Activated T-cell treated with anti-CD3 and anti-CD28 coated beads, Interleukin-2, amount 50 U/mL, for 24 hours (primary cell): ENCODE measurements around the gene PARK7.

ENCODE experiments used
- DNase-seq: peaks from one replicate; pipeline ENCODE4 v3.0.0-alpha.2; 2020
- H3K27ac Mint-ChIP-seq: 2 replicates; pipeline ENCODE4 v1.8.0; 2020; ENCODE audit warnings: mild to moderate bottlenecking, mixed read lengths
- H3K27me3 Mint-ChIP-seq: 2 replicates; pipeline ENCODE4 v1.8.0; 2020; ENCODE audit warnings: mixed read lengths
- H3K36me3 Mint-ChIP-seq: 2 replicates; pipeline ENCODE4 v1.8.0; 2020; ENCODE audit warnings: low read depth, mixed read lengths
- H3K4me1 Mint-ChIP-seq: 2 replicates; pipeline ENCODE4 v1.8.0; 2020; ENCODE audit warnings: low read depth, mixed read lengths
- H3K4me3 Mint-ChIP-seq: 2 replicates; pipeline ENCODE4 v1.8.0; 2020; ENCODE audit warnings: mild to moderate bottlenecking, moderate library complexity, mixed read lengths
- H3K9me3 Mint-ChIP-seq: 2 replicates; pipeline ENCODE4 v1.8.0; 2020; ENCODE audit warnings: mixed read lengths

PARK7 gene

DNA sequence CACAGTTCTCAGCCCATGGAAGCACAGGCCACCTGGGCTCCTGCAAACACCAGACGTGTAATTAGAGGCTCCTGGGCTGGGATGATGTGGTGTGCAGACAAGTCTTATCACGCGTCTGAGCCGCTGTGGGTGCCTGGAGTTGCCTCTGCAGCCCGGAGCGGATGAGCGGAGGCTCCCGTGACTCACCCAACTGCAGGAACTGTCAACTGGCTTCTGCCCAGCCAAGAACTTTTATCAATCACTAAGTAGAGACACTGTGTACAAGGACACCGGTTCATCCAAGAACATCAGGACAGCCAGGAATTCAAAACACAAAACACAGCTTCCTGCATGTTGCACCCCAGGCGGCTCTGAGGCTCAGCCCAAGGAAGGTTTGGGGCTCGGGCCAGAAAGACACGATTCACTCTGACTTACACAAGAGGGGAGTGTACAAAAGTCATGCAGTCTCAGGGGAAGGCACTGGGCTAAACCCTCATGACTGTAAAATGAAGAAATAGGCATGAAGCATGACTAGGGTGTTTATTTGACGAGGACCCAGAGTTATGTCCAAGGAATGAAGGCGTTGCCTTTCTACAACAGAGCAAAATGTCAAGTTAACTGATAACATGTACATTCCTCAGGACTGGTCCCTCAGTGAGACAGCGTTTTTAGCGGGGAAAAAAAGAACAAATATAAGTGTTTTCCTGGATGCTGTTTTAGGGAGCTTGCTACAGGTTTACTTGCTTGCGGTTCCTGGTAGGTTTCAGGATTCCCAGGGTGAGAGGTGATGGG lies 43.5 kb downstream of the PARK7 start:
- DNase-seq = no peak
- no peaks in the 10 kb centered on the region for H3K27me3 Mint-ChIP-seq

DNA sequence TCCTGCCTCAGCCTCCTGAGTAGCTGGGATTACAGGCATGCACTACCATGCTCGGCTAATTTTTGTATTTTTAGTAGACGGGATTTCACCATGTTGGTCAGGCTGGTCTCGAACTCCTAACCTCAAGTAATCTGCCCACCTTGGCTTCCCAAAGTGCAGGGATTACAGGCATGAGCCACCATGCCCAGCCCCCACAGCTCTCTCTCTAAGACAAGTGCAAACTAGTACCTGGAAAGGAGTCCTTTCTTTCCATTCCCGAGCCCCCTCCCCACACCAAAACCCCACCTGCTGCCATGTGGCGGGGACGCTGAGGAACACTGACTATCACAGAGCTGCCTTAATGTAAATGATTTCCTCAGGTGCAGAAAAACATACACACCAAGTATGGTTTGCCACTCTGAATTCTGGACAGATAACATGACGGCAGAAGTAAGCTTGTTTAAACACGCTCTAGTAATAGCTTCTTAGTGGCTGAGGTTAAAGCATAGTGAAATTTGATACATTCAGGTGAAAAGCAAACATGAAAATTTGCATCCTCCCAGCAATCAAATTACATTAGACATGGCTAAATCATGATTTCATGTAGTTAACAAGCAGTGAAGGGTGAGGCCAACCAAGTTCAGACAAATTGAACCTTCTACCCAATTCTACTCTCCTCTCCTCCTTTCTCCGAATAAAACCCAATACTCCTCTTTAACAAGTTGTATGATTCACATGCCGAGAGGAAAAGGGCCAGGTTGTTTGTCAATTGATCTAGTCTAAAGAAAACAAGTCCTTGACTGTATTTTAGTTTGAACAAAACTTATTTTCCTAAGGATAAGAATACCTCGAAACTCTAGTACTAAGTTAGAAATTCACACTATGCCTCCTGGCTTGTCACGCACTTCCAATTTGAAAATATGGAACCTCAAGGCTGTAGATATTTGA lies 44.8 kb downstream of the PARK7 start:
- DNase-seq = no peak
- H3K27ac Mint-ChIP-seq = no peak overlapping the region
- peaks cover 37% of the 10 kb centered on the region for H3K36me3 Mint-ChIP-seq
- no peak overlapping the region for H3K4me3 Mint-ChIP-seq
- H3K9me3 Mint-ChIP-seq = no peaks in the 10 kb centered on the region
- no peaks in the 10 kb centered on the region for H3K4me1 Mint-ChIP-seq
- no peaks in the 10 kb centered on the region for H3K27me3 Mint-ChIP-seq

More for the DNA sequence above, 43.5 kb downstream of the PARK7 start:
- Mint-ChIP-seq H3K27ac (no peak overlapping the region), H3K36me3 (peaks cover 45% of the 10 kb centered on the region), H3K9me3 (no peaks in the 10 kb centered on the region), H3K4me3 (no peak overlapping the region), H3K4me1 (no peaks in the 10 kb centered on the region)

DNA sequence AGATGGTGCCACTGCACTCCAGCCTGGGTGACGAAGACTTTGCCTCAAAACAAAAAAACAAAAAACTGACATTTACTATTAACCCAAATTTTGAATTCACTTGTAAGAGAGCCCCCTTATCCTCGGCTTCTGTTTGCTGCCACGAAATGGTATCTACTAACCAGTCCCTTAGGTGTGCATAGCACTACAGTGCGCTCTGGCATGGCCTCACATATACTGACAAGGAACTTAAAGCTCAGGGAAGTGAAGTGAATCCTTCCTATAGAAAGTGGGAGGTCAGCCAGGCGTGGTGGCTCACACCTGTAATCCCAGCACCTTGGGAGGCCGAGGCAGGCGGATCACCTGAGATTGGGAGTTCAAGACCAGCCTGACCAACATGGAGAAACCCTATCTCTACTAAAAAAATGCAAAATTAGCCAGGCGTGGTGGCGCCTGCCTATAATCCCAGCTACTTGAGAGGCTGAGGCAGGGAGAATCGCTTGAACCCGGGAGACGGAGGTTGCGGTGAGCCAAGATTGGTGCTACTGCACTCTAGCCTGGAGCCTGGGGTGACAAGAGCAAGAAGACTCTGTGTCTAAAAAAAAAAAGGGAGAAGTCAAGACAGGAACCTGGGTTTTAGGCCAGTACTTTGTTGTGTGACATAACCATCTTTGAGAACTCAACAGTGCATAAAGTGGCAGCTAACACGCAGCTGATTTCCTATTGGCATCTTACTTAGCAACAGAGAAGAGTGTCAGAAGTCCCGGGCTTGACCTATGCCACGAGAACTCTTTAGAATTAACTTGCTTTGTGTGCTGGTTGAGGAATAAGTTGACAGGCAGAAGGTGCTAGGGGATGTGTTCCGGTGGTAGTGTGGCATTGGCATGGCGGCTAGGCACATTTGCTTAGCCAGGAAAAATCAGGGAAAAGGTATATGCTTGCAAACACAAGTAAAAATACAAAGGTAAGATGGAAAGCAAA lies 47.8 kb downstream of the PARK7 start:
- no peak for DNase-seq
- no peaks in the 10 kb centered on the region for H3K4me1 Mint-ChIP-seq
- peaks cover 18% of the 10 kb centered on the region for H3K36me3 Mint-ChIP-seq
- H3K4me3 Mint-ChIP-seq = no peak overlapping the region
- H3K27ac Mint-ChIP-seq = no peak overlapping the region
- no peaks in the 10 kb centered on the region for H3K9me3 Mint-ChIP-seq
- no peaks in the 10 kb centered on the region for H3K27me3 Mint-ChIP-seq

DNA sequence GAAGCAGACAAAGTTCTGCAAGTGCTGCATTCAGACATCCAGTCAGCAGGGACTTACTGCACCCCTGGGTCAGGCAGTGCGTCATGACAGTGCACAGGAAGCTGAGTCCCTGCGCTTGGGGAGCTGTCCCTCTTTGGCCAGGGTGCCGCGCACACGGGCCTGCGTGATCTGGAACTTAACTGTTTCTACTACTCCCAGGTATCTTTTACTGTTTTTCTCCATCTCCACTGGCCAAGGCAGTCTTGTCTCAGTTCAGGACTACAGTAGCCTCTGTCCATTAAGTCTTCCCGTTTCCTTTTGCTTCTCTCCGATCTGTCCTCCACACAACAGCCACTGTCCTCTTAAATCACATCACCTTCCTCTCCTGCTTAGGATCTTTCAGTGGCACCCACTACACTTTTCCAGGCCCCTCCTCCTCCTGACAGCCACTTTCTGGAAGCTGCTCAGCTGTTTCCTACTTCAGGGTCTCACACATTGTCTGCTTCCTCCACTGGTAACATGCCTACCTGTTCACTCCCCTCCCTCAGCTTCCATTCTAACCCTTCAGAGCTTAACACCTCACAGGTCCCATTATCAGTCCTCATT lies 48.7 kb downstream of the PARK7 start:
- peaks cover 1% of the 10 kb centered on the region for H3K27me3 Mint-ChIP-seq
- peaks cover 10% of the 10 kb centered on the region for H3K36me3 Mint-ChIP-seq
- H3K4me1 Mint-ChIP-seq = peaks cover 1% of the 10 kb centered on the region
- DNase-seq = no peak
- H3K9me3 Mint-ChIP-seq = no peaks in the 10 kb centered on the region
- H3K4me3 Mint-ChIP-seq = no peak overlapping the region
- H3K27ac Mint-ChIP-seq = no peak overlapping the region

DNA sequence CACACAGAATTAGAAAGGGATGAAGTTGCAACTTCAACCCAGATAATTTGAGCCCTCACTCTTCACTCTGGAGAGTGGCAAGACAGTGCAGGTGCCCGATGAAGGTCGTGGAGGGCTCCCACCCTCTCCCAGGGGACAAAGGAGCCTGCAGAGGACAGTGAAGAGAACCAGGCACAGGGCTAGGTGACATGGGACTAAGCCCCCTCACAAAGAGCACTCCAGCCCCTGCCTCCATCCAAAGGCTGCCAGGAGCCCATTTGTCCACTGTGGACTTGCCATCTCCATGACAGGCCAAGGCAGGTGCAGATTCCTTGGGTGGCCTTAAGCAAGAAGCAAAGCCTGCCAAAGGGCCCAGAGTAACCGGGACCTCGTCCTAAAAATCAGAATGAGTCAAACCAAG lies 49.5 kb downstream of the PARK7 start:
- Mint-ChIP-seq H3K36me3 (peaks cover 6% of the 10 kb centered on the region), H3K9me3 (no peaks in the 10 kb centered on the region), H3K4me3 (no peak overlapping the region), H3K27ac (no peak overlapping the region), H3K27me3 (peaks cover 8% of the 10 kb centered on the region), H3K4me1 (peaks cover 1% of the 10 kb centered on the region)
- DNase-seq = no peak

DNA sequence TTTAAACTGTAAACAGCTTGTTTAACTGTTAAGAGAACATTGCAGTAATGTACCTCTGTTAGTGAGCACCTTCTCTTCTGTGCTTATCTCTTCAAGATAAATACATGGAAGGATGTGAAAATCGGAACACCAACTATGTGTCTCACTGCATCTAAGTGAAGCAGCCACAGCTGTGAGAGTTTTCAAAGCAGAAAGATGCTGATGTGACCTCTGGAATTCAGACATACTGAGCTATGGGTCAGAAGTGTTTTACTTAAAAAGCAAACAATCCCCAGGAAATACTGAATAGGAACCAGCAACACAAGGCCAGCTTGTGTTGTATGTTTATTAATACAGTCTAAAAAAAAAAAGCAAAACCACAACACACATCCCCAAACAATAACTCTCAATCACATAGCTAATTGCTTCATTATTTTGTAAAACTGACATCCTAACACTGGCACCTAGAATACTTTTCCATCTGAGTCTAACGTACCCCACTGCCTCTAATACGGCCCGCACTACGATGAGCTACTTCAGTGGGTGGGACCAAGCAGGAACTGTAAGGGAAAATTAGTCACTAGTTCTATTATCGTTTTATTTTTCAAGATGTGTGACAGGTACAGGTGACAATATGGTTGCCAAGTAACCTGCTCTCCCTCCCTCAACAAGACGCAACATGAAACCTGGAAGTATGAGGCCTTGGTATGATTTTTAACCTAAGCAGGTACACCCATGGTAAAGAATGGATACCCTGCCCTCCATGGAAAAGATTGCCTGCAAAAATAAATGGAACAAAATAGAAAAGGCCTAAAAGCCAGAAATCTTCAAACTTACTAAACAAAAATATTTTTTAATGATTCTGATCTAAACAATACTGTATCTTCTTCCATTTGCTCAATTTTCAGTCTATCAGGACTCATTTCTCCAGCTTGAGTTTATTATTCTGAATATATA lies 50.7 kb downstream of the PARK7 start:
- H3K27ac Mint-ChIP-seq = no peak overlapping the region
- H3K36me3 Mint-ChIP-seq = peaks cover 2% of the 10 kb centered on the region
- H3K9me3 Mint-ChIP-seq = no peaks in the 10 kb centered on the region
- no peak for DNase-seq
- H3K4me1 Mint-ChIP-seq = peaks cover 1% of the 10 kb centered on the region
- no peak overlapping the region for H3K4me3 Mint-ChIP-seq
- peaks cover 15% of the 10 kb centered on the region for H3K27me3 Mint-ChIP-seq

DNA sequence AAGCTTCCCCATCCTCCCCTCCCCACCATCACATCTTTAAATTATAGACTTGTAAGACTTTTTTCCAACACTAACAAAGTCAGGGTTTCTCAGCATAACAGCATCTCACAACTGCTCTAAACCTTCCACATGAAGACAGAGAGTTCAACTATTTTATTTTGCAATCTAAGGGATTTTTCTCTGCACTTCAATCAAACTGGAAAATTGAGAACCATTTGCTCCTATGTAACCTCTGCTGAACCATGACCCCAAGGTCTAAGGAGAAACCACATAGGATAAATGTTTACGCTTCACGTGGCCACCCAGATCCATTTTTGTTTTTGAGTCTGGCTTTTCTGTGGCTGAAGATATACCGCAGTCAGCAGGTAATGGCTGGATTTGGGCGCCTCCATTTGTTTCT lies 51.4 kb downstream of the PARK7 start:
- no peak for DNase-seq
- H3K27me3 Mint-ChIP-seq = peaks cover 20% of the 10 kb centered on the region
- peaks cover 2% of the 10 kb centered on the region for H3K36me3 Mint-ChIP-seq
- H3K27ac Mint-ChIP-seq = no peak overlapping the region
- H3K9me3 Mint-ChIP-seq = no peaks in the 10 kb centered on the region
- peaks cover 1% of the 10 kb centered on the region for H3K4me1 Mint-ChIP-seq
- H3K4me3 Mint-ChIP-seq = no peak overlapping the region

DNA sequence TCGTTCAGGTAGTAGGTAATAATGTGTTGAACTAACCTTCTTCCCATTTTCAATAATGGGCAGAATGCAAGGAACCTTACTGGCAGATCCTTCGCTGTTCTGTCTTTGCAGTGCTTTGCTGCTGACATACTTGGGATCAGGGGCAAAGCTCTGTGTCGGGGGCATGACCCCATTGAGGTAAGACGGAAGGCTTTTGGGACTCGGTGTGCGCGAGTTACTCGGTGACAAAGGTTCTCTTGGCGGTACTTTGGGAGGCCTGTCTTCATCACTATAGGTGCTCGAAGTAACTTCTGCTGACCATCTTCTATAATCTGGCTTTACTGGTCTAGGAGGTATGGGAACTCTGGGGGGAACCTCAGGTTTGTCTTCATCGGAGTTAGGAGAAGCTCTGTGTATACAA lies 51.9 kb downstream of the PARK7 start:
- peaks cover 2% of the 10 kb centered on the region for H3K36me3 Mint-ChIP-seq
- peaks cover 1% of the 10 kb centered on the region for H3K4me1 Mint-ChIP-seq
- no peaks in the 10 kb centered on the region for H3K9me3 Mint-ChIP-seq
- no peak overlapping the region for H3K27ac Mint-ChIP-seq
- H3K4me3 Mint-ChIP-seq = no peak overlapping the region
- no peak for DNase-seq
- H3K27me3 Mint-ChIP-seq = peaks cover 23% of the 10 kb centered on the region

DNA sequence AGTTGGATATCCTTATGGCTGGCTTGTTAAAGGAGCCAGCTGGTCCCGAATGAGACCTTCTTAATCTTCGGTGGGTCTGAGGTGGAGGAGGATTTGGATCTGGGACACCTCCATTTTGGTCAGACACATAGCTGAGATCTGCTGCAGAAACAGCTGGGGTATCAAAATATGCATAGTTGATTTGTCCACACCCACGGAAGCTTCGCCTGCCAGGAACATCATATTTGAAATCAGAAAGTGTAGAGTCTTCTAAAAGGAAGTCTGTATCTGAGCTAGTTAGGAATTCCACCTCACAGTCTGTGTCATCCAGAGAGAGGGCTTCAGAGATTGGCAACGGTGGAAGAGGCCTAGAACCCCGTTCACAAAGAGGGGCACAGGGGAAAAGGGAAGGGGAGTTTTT lies 52.3 kb downstream of the PARK7 start:
- H3K4me3 Mint-ChIP-seq = no peak overlapping the region
- H3K36me3 Mint-ChIP-seq = peaks cover 2% of the 10 kb centered on the region
- H3K27ac Mint-ChIP-seq = no peak overlapping the region
- peaks cover 1% of the 10 kb centered on the region for H3K4me1 Mint-ChIP-seq
- peaks cover 25% of the 10 kb centered on the region for H3K27me3 Mint-ChIP-seq
- no peak for DNase-seq
- no peaks in the 10 kb centered on the region for H3K9me3 Mint-ChIP-seq

DNA sequence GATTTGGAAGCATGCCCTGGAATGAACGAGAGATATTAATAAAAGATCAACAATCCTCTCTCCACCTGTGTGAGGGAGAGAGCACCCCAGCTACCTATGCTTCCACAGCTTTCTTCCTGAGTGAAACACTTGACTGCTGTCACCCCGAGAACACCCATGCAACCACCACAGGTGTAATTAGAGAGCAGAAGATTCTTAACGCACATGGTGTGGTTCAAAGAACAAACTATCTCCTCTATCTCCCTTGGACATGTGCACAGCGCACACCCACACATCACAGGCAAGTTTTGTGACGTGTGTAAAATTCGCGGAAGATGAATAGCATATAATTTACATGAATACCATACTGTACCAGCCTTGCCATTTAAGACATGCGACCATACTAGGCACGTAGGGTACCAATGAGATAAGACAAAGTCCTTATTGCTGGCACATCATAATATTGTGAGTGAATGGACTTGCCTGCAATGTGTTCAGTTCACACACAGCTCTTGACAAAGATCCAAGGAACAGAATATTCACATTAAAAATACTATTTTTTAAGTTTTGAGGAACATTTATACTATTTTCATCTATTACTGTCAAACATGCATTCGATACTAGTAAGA lies 53.0 kb downstream of the PARK7 start:
- Mint-ChIP-seq H3K36me3 (peaks cover 2% of the 10 kb centered on the region), H3K4me3 (no peak overlapping the region), H3K9me3 (no peaks in the 10 kb centered on the region), H3K27me3 (peaks cover 27% of the 10 kb centered on the region), H3K4me1 (peaks cover 1% of the 10 kb centered on the region), H3K27ac (no peak overlapping the region)
- no peak for DNase-seq

DNA sequence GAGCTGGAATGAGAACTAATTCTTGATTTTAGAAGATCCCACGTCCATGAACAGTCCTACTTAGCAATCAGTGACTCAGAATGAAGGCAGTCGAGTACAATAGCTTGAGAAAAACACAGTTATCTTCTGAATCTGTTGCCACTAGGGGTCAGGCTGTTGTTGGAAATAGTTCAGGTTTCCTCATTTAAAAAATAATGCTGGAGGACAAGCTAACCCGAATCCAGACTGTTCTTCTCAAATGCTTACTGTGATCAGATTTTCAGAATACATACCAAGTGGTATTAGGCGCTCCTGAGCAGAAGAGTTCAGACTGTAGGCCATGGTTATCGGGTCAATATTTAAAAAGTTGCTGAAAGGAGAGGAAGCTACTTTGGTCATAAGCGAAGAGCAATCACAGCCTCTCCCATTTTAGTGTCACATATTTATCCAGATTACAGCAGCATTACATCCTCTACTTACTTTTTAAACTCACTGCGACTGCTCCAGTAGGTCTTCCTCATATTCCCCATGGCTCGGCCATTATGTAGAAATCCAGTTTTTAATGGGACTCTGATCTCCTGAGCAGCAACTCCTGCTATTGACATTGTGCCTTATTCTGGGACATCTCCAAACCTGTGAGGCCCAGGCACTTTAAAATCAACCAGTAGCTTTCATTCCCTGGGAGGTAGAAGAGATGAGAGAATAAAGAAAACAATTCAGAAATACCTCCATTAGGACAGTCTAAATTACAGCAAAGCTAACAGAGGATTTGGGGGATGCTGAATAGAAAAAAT lies 53.7 kb downstream of the PARK7 start:
- no peak for DNase-seq
- no peaks in the 10 kb centered on the region for H3K9me3 Mint-ChIP-seq
- peaks cover 1% of the 10 kb centered on the region for H3K4me1 Mint-ChIP-seq
- H3K4me3 Mint-ChIP-seq = no peak overlapping the region
- peaks cover 2% of the 10 kb centered on the region for H3K36me3 Mint-ChIP-seq
- no peak overlapping the region for H3K27ac Mint-ChIP-seq
- H3K27me3 Mint-ChIP-seq = peaks cover 27% of the 10 kb centered on the region

DNA sequence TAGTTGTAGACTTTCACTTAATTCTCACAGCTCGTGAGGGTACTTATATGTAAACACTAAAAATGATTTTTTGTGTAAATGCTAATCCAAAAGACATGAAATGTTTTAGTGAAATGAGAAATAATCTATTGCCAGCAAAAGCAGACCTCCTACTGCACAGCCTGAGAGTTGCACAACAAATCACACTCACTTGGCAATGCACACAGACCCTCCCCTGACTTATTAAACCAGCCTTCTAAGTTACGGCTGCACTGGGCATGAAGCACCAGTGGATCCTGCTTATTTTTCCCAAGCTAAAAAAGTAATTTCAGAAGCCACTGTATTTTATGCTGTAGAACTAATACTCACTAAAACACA lies 54.3 kb downstream of the PARK7 start:
- peaks cover 2% of the 10 kb centered on the region for H3K36me3 Mint-ChIP-seq
- H3K4me1 Mint-ChIP-seq = peaks cover 1% of the 10 kb centered on the region
- peaks cover 27% of the 10 kb centered on the region for H3K27me3 Mint-ChIP-seq
- H3K9me3 Mint-ChIP-seq = no peaks in the 10 kb centered on the region
- H3K27ac Mint-ChIP-seq = no peak overlapping the region
- no peak overlapping the region for H3K4me3 Mint-ChIP-seq
- no peak for DNase-seq
